Dendritic cell treated with granulocyte-macrophage colony-stimulating factor and Interleukin-4, amounts not matched to agents 40 ng/mL and 50 ng/mL, for 4 days (primary cell): ENCODE data around the gene CELSR1.

Source experiments
- H3K27ac Mint-ChIP-seq: one replicate; pipeline ENCODE4 v1.8.0; 2022; ENCODE audit warnings: mild to moderate bottlenecking, mixed read lengths
- H3K27me3 Mint-ChIP-seq: one replicate; pipeline ENCODE4 v1.8.0; 2022; ENCODE audit warnings: mild to moderate bottlenecking, mixed read lengths
- H3K36me3 Mint-ChIP-seq: one replicate; pipeline ENCODE4 v1.8.0; 2022; ENCODE audit warnings: low read depth, mixed read lengths
- H3K4me1 Mint-ChIP-seq: one replicate; pipeline ENCODE4 v1.8.0; 2022; ENCODE audit warnings: low read depth, mixed read lengths
- H3K4me3 Mint-ChIP-seq: one replicate; pipeline ENCODE4 v1.8.0; 2022; ENCODE audit warnings: mild to moderate bottlenecking, moderate library complexity, mixed read lengths
- H3K9me3 Mint-ChIP-seq: one replicate; pipeline ENCODE4 v1.8.0; 2022; ENCODE audit warnings: mixed read lengths
- intact Hi-C: fragments of 100-400 bp; cut with micrococcal nuclease; formaldehyde crosslinking; loops from one replicate; pipeline ENCODE4 v1.15.0; 2022

CELSR1 gene

DNA sequence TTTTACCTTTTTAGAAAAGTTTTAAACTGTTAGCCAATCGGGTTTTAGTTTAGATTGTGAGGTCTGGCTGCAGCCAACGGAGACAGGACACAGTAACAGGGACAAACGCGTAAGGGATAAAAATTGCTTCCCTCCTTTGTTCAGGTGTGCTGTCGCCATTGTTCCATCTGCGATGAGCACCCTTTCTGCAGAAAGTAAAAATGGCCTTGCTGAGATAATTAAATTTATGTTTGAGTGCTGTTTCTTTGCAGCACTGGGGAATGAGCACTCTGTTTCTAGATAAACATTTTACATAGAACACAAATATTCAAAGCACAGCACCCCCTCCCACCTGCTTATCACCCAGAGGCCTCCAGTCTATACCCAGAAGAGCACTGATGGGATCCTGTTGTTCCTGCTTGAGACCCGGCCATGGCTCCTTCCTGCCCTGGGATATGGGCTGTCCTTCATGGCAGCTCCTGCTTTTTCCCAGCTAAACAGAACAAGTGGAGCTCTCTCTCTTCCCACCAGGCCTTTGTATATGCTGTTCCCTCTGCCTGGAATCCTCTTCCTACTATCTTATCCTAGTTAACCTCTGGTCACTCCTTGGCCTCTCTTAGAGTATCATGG is 34.3 kb upstream of the CELSR1 start:
- H3K36me3 Mint-ChIP-seq, result no peaks in the 10 kb centered on the region
- intact Hi-C loops, result no loop called here
- H3K9me3 Mint-ChIP-seq, result peaks cover 16% of the 10 kb centered on the region
- H3K27me3 Mint-ChIP-seq, result peaks cover 15% of the 10 kb centered on the region
- H3K27ac Mint-ChIP-seq, result no peak overlapping the region
- H3K4me1 Mint-ChIP-seq, result peaks cover 42% of the 10 kb centered on the region
- H3K4me3 Mint-ChIP-seq, result no peak overlapping the region

DNA sequence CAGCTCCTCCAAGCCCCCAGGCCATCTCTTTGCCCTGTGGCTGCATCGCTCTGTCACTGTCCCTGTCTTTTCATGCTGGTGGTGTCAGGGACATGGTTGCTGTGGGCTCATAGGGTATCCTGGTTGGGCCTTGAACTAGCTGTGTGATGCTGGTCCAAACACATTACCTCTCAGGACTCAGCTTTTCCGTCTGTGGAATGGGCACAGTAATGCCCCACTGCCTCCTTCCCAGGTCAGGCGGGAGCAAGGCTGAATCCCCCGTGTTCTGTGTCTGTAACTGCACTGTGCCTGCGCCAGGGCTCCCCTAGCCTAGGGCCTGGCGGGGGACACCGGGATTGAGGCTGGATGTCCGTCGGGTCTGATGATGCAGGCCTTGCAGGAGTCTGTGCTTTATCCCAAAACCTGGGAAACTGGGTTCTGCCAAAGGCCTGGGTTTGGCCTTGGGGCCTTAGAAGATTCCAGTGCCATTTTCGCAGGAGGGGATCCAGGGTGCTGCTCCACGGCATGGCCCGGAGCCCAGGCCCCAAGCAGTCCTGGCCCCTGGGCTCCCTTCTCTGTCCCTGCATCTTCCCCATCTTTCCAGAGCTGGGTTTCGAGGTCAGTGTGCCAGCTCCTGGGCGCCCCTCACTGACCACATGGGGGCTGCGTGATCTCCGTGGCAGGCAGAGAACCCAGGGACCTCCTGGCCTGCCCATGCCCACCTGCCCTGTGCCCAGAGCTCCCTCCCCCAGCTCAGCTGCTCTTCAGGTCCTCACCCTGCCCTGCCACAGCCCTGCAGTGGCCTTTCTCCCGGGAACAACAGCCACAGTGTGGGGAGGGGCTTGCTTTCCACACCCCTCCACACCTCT is 32.7 kb upstream of the CELSR1 start:
- H3K9me3 Mint-ChIP-seq, result peaks cover 16% of the 10 kb centered on the region
- intact Hi-C loops, result no loop called here

DNA sequence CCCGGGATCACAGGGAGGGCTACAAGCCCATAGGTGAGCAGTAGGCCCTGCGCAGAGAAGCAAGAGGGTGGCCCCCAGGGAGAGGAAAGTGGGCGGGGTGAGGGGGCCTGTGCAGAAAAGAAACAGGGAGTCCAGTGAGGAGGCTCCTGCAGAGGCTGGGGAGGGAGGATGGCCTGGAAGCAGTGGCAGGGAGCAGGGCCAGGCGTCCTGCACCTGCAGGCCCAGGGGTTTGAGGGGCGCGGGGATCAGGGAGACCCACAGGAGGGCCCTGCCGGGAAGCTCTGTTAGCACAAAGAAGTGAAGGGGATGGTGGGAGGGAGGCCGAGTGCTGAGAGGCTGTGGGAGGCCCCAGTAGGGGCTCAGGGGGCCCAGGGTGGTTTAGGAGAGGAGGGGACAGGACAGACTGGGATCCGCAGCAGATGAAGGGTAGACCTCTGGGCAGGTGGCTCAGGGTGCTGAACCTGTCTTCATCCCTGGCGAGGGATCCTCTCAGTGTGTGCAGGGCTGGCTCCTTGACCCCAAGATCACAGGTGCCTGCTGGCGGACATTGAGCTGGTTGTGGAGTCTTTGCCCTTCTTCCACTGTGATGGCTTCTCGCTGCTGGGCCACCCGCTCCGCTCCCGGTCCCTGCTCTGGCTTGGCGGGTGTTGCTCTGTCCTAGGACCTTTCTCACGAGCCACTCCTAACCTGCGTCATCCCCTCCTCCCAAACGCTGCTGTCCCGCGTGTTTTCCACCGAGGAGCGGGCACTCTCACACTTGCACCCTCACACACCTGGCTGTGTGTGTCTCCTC is 31.8 kb upstream of the CELSR1 start:
- intact Hi-C loops, result no loop called here
- Mint-ChIP-seq H3K27ac (no peak overlapping the region), H3K4me1 (peaks cover 22% of the 10 kb centered on the region), H3K9me3 (peaks cover 16% of the 10 kb centered on the region), H3K27me3 (peaks cover 6% of the 10 kb centered on the region), H3K36me3 (no peaks in the 10 kb centered on the region), H3K4me3 (no peak overlapping the region)

More for the DNA sequence above, 32.7 kb upstream of the CELSR1 start:
- Mint-ChIP-seq H3K36me3 (no peaks in the 10 kb centered on the region), H3K4me1 (peaks cover 29% of the 10 kb centered on the region), H3K27me3 (peaks cover 7% of the 10 kb centered on the region), H3K27ac (no peak overlapping the region), H3K4me3 (no peak overlapping the region)

DNA sequence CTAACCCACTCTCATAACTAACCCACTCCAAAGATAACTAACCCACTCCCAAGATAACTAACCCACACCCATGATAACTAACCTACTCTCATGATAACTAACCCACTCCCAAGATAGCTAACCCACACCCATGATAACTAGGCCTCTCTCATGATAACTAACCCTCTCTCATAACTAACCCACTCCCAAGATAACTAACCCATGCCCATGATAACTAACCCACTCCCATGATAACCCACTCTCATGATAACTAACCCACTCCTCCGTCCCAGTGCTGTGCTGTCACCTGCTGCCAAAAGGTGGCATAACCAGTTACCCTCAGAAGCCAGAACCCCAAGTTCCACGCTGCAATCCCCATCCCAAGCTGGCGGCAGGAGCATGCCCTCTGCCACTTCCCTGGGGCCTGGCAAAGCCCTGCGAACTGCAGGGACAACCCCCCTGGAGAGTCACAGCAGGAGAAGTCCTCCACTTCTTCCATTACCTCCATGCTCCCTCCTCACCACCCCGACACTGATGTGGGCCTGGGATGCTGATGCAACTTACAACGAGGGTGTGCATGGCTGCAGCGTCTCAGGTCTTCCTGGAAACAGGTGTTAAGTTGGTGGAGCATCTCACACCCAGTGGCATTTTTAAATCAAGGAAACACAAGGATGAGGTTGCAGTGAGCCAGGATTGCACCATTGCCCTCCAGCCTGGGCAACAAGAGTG is 30.8 kb upstream of the CELSR1 start:
- H3K36me3 Mint-ChIP-seq, result no peaks in the 10 kb centered on the region
- H3K27me3 Mint-ChIP-seq, result peaks cover 6% of the 10 kb centered on the region
- intact Hi-C loops, result no loop called here
- no peak overlapping the region for H3K4me3 Mint-ChIP-seq
- no peak overlapping the region for H3K27ac Mint-ChIP-seq
- peaks cover 16% of the 10 kb centered on the region for H3K9me3 Mint-ChIP-seq
- peaks cover 22% of the 10 kb centered on the region for H3K4me1 Mint-ChIP-seq

DNA sequence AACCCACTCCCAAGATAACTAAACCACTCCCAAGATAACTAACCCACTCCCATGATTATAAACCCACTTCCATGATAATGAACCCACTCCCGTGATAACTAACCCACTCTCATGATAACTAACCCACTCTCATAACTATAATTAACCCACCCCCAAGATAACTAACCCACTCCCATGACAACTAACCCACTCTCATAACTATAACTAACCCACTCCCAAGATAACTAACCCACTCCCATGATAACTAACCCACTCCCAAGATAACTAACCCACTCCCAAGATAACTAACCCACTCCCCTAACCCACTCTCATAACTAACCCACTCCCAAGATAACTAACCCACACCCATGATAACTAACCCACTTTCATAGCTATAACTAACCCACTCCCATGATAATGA is 30.1 kb upstream of the CELSR1 start:
- Mint-ChIP-seq H3K4me3 (no peak overlapping the region), H3K4me1 (peaks cover 26% of the 10 kb centered on the region), H3K27ac (no peak overlapping the region)

DNA sequence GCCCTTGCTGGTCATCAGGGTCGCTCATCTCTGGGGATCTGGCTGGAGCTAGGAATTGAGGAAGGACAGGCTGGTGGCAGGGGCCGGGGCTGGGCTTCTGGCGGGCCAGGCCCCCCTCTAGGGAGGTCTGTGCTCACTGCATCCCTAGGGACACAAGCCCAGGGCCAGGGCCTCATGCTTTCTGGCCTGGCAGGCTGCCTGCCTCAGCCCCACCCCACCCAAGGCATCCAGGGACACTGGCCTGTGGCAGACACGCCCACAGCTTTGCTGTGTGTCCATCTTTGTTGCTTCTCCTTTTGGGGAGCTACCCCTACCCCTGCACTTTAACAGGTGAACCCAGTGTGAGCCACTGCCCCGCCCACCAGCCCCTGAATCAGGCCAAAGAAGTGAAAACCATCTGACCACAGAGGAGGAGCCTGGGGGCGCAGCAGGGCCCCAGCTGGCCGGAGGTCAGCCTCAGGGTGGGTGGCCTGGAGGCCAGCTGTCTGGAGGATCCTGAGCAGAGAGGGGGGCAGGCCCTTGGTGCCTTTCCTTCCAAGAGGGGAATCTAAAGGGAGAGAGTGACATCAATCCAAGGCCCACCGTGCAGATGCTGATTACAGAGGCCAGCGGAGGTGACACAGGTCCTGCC is 26.8 kb upstream of the CELSR1 start:
- Mint-ChIP-seq H3K27ac (peak overlapping the region; percentile 17), H3K4me1 (peaks cover 46% of the 10 kb centered on the region), H3K27me3 (peaks cover 7% of the 10 kb centered on the region), H3K9me3 (no peaks in the 10 kb centered on the region), H3K4me3 (no peak overlapping the region), H3K36me3 (no peaks in the 10 kb centered on the region)
- intact Hi-C loops, result loop anchor here (5.0 kb wide), 1 partner anchor 118 kb away; no protein-coding TSS in a partner anchor

More for the DNA sequence above, 30.1 kb upstream of the CELSR1 start:
- H3K36me3 Mint-ChIP-seq, result no peaks in the 10 kb centered on the region
- intact Hi-C loops, result no loop called here
- H3K9me3 Mint-ChIP-seq, result peaks cover 16% of the 10 kb centered on the region
- H3K27me3 Mint-ChIP-seq, result peaks cover 6% of the 10 kb centered on the region

DNA sequence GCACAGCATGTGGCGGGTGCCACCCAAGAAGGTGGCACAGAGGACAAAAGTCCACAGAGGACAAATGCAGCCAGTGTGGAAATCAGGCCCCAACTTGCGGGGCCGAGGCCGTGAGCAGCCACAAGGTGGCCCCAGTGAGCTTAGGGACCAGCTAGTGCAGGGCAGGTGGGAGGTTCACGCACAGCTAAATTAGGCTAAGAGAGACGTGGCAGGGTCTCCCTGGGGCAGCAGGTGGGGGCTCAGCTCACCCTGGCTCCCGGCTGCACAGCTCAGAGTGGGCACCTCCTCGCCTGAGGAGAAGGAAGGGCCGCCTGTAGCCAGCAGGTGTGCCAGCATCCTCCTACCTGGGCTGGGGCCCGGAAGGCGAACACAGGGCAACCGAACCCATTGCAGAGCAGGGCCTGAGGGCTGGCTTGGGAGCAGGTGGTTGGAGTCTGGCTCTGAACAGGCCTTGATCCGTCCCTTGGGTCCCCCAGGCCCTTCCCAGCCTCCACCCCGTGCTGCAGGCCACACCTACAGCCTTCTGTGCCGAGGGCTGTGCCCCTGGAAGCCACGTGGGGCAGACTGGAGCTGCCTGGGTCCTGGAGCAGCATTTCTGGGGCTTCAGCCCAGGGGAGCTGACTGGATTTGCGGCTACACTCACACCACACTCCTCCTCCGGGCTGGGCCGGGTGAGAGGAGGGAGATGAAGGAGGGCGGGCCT is 26.1 kb upstream of the CELSR1 start:
- peak overlapping the region; percentile 31 for H3K27ac Mint-ChIP-seq
- H3K27me3 Mint-ChIP-seq, result peaks cover 7% of the 10 kb centered on the region
- H3K9me3 Mint-ChIP-seq, result no peaks in the 10 kb centered on the region
- peaks cover 45% of the 10 kb centered on the region for H3K4me1 Mint-ChIP-seq
- intact Hi-C loops, result loop anchor here (5.0 kb wide), 1 partner anchor 119 kb away; no protein-coding TSS in a partner anchor
- H3K4me3 Mint-ChIP-seq, result no peak overlapping the region
- no peaks in the 10 kb centered on the region for H3K36me3 Mint-ChIP-seq

DNA sequence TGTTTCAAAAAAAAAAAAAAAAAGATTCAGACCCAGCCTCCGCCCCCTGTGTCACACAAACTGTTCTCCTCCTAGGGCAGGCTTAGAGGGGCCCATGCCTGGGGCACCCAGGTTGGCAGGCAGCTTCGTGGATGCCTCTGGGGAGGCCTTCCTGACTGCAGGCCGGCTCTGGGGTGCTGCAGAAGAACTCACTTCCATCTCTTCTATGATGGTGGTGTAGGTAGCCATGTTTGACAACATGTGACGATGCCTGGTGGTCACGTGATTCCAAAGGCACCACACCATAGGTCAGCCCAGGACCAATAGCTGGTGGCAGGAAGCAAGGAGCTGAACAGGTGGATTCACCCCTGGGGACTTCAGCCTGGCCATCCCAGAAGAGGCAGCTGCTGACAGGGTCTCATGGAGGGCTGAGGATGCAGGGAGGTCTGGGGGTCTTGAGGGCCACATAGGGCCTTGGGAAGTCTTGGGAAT is 24.1 kb upstream of the CELSR1 start:
- no peak overlapping the region for H3K4me3 Mint-ChIP-seq
- H3K36me3 Mint-ChIP-seq, result no peaks in the 10 kb centered on the region
- peaks cover 4% of the 10 kb centered on the region for H3K27me3 Mint-ChIP-seq
- H3K4me1 Mint-ChIP-seq, result peaks cover 38% of the 10 kb centered on the region
- intact Hi-C loops, result loop anchor here (5.0 kb wide), 1 partner anchor 121 kb away; no protein-coding TSS in a partner anchor
- H3K27ac Mint-ChIP-seq, result peak overlapping the region; percentile 58
- peaks cover 8% of the 10 kb centered on the region for H3K9me3 Mint-ChIP-seq

DNA sequence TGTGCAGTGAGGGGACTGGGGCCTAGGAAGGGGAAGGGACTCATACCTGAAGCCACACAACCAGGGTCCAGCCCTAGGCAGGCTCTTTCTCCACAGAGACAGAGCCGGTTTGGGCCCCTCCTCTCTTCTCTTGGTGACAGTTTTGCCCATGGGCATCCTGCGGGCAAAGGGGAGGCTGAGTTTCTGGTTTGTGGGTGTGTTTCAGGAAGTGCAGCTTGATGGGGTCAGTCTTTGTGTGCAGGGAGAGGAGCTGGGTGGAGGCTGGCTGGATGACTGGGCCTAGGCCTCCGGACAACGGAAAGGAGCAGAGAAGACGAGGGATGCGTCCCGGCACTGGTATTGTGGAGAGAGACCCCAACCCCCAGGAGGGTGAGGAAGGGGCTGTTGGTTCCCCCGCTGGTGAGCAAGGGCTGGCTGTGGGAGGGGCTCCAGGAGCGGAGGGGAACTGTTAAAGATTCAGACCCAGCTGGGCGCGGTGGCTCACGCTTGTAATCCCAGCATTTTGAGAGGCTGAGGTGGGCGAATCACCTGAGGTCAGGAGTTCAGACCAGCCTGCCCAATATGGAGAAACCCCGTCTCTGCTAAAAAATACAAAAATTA is 23.4 kb upstream of the CELSR1 start:
- H3K9me3 Mint-ChIP-seq, result peaks cover 9% of the 10 kb centered on the region
- intact Hi-C loops, result loop anchor here (5.0 kb wide), 1 partner anchor 122 kb away; no protein-coding TSS in a partner anchor
- H3K4me3 Mint-ChIP-seq, result peak overlapping the region; percentile 53
- peak overlapping the region; percentile 58 for H3K27ac Mint-ChIP-seq
- no peaks in the 10 kb centered on the region for H3K36me3 Mint-ChIP-seq
- H3K27me3 Mint-ChIP-seq, result peaks cover 4% of the 10 kb centered on the region
- peaks cover 38% of the 10 kb centered on the region for H3K4me1 Mint-ChIP-seq

DNA sequence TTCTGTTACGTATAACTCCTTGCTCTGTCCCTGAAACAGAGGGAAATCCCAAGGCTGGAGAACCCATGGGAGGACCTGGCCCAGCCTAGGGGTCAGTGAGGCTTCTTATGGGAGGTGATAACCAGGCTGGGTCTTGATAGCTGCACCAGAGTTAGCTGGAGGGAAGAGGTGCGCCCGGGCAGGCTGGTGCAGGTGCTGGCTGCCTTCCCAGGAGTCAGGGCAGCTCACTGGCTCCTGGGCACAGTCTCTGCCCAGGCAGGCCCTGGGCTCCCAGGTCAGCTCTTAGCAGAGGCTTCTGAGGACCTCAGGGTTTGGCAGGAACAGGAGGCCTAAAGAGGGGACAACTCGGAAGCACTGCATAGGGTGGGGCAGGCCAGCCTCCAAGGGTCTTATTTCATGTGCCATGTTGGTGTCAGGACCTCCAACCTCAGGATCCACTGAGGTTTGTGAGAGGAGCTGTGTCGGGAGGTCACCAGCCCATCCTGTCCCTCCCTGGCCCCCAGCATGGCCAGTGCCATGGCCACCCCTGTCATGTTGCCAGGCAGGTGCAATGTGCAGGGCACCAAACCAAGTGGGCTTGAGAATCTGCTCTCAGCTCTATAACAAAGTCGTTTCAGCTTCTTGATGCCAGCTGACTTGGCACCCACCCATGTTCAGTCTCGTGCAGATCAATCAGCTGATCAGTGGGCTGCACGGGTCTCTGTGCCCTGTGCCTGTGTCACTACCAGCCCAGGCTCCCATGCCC is 20.5 kb upstream of the CELSR1 start:
- peaks cover 7% of the 10 kb centered on the region for H3K27me3 Mint-ChIP-seq
- intact Hi-C loops, result no loop called here
- no peaks in the 10 kb centered on the region for H3K36me3 Mint-ChIP-seq
- H3K9me3 Mint-ChIP-seq, result peaks cover 14% of the 10 kb centered on the region
- no peak overlapping the region for H3K4me3 Mint-ChIP-seq
- no peak overlapping the region for H3K27ac Mint-ChIP-seq
- peaks cover 23% of the 10 kb centered on the region for H3K4me1 Mint-ChIP-seq

DNA sequence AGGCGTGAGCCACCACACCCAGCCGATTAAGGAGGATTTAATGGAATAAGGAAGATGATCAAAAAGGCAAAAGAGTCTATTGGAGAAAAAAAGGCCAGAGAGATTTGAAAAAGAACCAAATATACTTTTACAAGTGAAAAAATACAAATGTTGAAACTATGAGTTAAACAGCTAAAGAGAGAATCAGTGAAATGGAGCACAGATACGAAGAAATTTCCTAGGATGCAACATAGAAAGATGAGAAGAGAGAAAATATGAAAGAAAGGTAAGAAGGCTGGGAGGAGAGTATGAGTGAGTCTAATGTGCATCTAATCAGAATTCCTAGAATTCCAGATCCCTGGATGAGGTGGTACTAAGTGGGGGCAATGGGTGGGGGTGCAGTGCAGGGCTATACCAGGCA is 19.4 kb upstream of the CELSR1 start:
- peaks cover 22% of the 10 kb centered on the region for H3K9me3 Mint-ChIP-seq
- no peaks in the 10 kb centered on the region for H3K36me3 Mint-ChIP-seq
- H3K4me1 Mint-ChIP-seq, result peaks cover 14% of the 10 kb centered on the region
- peaks cover 5% of the 10 kb centered on the region for H3K27me3 Mint-ChIP-seq
- no peak overlapping the region for H3K27ac Mint-ChIP-seq
- intact Hi-C loops, result no loop called here
- H3K4me3 Mint-ChIP-seq, result no peak overlapping the region

DNA sequence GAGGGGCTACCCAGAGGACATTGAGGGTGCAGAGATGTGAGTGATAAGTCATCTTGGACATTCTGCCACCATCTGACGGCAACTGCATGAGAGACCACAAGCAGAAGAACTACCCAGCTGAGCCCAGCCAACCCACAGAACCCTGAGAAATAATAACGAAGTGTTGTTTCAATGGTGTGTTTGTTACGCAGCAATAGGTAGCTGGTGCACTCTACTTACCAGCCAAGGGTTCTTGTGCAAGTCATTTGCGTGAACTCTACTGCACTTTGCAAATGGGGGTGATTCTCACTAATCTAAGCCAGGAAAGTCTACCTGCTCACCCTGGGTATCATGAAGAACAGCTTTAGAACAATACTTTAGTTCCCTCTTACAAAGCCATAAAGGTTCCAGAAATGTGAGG is 15.8 kb upstream of the CELSR1 start:
- intact Hi-C loops, result no loop called here
- Mint-ChIP-seq H3K4me3 (no peak overlapping the region), H3K36me3 (no peaks in the 10 kb centered on the region), H3K4me1 (peaks cover 14% of the 10 kb centered on the region), H3K27me3 (peaks cover 7% of the 10 kb centered on the region), H3K27ac (no peak overlapping the region), H3K9me3 (peaks cover 22% of the 10 kb centered on the region)
